Measurements from ENCODE around the gene RDX. TPM values are rescaled to one million over a fixed set of nuclear protein-coding genes. Genes with fewer than 3 reads are reported as not detected.

RDX gene
- total and polyA plus RNA-seq, 2 of the 8 experiments (the other 6 are each of a cell fraction or from before 2014, with no cell fraction given) = 27.4 to 100 TPM

DNA sequence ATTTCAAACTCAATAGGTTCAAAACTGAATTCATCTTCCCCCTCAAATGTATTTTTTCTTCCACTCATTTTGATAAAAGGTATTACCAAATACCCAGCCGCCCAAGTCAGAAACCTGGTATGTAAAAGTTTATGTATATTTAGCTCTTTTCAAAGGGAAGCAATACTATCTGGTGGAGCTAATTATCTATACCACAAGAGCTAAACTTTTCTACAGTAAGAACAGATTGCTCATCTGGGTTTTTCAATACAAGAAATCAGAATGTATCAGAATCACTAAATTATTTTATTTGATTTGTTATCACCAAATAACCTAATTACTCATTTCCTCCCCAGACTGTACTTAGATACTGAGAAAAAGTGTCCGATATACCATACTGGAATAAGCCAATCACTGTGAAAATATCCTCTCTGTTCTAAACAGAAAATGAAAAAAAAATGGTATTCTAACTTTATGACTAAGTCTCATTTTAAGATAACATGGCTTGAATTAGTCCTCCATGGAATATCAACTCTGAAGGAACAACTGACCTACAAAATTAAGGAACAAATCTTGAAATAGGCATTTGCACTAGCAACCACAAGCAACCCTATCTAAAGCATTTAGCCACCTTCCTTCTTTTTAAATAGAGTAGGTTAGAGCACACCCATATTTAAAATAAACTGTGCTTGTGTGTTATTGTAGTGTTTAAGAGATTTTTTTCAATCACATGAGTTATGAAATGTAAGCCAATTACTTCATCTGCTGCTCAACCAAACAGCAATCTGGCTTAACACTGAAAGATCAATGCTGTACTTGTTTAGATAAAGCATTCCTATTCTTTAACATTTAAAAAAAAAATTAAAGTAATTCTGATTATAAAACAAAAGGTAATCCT lies 35.0 kb downstream of the RDX start (continued):
- TF ChIP-seq, protein P1, sequence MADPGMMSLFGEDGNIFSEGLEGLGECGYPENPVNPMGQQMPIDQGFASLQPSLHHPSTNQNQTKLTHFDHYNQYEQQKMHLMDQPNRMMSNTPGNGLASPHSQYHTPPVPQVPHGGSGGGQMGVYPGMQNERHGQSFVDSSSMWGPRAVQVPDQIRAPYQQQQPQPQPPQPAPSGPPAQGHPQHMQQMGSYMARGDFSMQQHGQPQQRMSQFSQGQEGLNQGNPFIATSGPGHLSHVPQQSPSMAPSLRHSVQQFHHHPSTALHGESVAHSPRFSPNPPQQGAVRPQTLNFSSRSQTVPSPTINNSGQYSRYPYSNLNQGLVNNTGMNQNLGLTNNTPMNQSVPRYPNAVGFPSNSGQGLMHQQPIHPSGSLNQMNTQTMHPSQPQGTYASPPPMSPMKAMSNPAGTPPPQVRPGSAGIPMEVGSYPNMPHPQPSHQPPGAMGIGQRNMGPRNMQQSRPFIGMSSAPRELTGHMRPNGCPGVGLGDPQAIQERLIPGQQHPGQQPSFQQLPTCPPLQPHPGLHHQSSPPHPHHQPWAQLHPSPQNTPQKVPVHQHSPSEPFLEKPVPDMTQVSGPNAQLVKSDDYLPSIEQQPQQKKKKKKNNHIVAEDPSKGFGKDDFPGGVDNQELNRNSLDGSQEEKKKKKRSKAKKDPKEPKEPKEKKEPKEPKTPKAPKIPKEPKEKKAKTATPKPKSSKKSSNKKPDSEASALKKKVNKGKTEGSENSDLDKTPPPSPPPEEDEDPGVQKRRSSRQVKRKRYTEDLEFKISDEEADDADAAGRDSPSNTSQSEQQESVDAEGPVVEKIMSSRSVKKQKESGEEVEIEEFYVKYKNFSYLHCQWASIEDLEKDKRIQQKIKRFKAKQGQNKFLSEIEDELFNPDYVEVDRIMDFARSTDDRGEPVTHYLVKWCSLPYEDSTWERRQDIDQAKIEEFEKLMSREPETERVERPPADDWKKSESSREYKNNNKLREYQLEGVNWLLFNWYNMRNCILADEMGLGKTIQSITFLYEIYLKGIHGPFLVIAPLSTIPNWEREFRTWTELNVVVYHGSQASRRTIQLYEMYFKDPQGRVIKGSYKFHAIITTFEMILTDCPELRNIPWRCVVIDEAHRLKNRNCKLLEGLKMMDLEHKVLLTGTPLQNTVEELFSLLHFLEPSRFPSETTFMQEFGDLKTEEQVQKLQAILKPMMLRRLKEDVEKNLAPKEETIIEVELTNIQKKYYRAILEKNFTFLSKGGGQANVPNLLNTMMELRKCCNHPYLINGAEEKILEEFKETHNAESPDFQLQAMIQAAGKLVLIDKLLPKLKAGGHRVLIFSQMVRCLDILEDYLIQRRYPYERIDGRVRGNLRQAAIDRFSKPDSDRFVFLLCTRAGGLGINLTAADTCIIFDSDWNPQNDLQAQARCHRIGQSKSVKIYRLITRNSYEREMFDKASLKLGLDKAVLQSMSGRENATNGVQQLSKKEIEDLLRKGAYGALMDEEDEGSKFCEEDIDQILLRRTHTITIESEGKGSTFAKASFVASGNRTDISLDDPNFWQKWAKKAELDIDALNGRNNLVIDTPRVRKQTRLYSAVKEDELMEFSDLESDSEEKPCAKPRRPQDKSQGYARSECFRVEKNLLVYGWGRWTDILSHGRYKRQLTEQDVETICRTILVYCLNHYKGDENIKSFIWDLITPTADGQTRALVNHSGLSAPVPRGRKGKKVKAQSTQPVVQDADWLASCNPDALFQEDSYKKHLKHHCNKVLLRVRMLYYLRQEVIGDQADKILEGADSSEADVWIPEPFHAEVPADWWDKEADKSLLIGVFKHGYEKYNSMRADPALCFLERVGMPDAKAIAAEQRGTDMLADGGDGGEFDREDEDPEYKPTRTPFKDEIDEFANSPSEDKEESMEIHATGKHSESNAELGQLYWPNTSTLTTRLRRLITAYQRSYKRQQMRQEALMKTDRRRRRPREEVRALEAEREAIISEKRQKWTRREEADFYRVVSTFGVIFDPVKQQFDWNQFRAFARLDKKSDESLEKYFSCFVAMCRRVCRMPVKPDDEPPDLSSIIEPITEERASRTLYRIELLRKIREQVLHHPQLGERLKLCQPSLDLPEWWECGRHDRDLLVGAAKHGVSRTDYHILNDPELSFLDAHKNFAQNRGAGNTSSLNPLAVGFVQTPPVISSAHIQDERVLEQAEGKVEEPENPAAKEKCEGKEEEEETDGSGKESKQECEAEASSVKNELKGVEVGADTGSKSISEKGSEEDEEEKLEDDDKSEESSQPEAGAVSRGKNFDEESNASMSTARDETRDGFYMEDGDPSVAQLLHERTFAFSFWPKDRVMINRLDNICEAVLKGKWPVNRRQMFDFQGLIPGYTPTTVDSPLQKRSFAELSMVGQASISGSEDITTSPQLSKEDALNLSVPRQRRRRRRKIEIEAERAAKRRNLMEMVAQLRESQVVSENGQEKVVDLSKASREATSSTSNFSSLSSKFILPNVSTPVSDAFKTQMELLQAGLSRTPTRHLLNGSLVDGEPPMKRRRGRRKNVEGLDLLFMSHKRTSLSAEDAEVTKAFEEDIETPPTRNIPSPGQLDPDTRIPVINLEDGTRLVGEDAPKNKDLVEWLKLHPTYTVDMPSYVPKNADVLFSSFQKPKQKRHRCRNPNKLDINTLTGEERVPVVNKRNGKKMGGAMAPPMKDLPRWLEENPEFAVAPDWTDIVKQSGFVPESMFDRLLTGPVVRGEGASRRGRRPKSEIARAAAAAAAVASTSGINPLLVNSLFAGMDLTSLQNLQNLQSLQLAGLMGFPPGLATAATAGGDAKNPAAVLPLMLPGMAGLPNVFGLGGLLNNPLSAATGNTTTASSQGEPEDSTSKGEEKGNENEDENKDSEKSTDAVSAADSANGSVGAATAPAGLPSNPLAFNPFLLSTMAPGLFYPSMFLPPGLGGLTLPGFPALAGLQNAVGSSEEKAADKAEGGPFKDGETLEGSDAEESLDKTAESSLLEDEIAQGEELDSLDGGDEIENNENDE (IDR thresholded peaks at IDR 0.05; ENCODE audit: insufficient replicate concordance, low read length) = no peak
- TF ChIP-seq SP1 (IDR thresholded peaks at IDR 0.05; ENCODE audit: low read depth, low read length) (no peak), EZH2 (IDR thresholded peaks at IDR 0.05; ENCODE audit: low read depth, low read length, severe bottlenecking) (no peak), HDAC6 (IDR thresholded peaks at IDR 0.05; ENCODE audit: low read depth, low read length) (no peak), PHF8 (conservative IDR thresholded peaks at IDR 0.05; ENCODE audit: low read depth, low read length) (no peak), RAD21 (IDR thresholded peaks at IDR 0.05 in 1 of 2, conservative IDR thresholded peaks at IDR 0.05 in 1 of 2; ENCODE audit: low read depth in 2 of 2, low read length in 2 of 2) (no peak), EP300 (IDR thresholded peaks at IDR 0.05; ENCODE audit: borderline replicate concordance in 1 of 2, low read depth in 2 of 2, low read length in 2 of 2) (no peak), YY1 (IDR thresholded peaks at IDR 0.05; ENCODE audit: low read depth, low read length) (no peak)
- TF ChIP-seq, protein P2, sequence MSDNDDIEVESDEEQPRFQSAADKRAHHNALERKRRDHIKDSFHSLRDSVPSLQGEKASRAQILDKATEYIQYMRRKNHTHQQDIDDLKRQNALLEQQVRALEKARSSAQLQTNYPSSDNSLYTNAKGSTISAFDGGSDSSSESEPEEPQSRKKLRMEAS (IDR thresholded peaks at IDR 0.05) = no peak

Measured in H1 (cell line).